Calu3 (cell line): ENCODE results near the gene FRMD4B. TPM values are rescaled to one million over a fixed set of nuclear protein-coding genes. Genes with fewer than 3 reads are reported as not detected.

Experiments
- BruUV-seq: library from RNA; stranded (reverse); fragments of 400-500 nt; replicated peaks from 2 replicates; lab custom pipeline; 2021; lab: Mats Ljungman, UMichigan
- CTCF ChIA-PET: fragments of 300-600 bp; sonication (Branson Sonifier 250); formaldehyde crosslinking; loops from one replicate; lab custom pipeline; 2022; ENCODE audit warnings: antibody characterized with exemption; lab: Charles Lee
- DNase-seq: peaks from one replicate; pipeline ENCODE4 v3.0.0; 2022
- H3K27ac Mint-ChIP-seq: one replicate; pipeline ENCODE4 v1.8.0; 2022; ENCODE audit warnings: mixed read lengths; ENCODE audit not compliant: unreplicated experiment
- H3K27me3 Mint-ChIP-seq: one replicate; pipeline ENCODE4 v1.8.0; 2022; ENCODE audit warnings: mixed read lengths; ENCODE audit not compliant: unreplicated experiment
- H3K36me3 Mint-ChIP-seq: one replicate; pipeline ENCODE4 v1.8.0; 2022; ENCODE audit warnings: mild to moderate bottlenecking, moderate library complexity, mixed read lengths; ENCODE audit not compliant: insufficient read depth, unreplicated experiment
- H3K4me1 Mint-ChIP-seq: one replicate; pipeline ENCODE4 v1.8.0; 2022; ENCODE audit warnings: mild to moderate bottlenecking, low read depth, mixed read lengths; ENCODE audit not compliant: unreplicated experiment
- H3K4me3 Mint-ChIP-seq: one replicate; pipeline ENCODE4 v1.8.0; 2022; ENCODE audit warnings: mild to moderate bottlenecking, low read depth, moderate library complexity, mixed read lengths; ENCODE audit not compliant: unreplicated experiment
- H3K9me3 Mint-ChIP-seq: one replicate; pipeline ENCODE4 v1.8.0; 2022; ENCODE audit warnings: low read depth, mixed read lengths; ENCODE audit not compliant: unreplicated experiment
- intact Hi-C: fragments of 100-400 bp; cut with micrococcal nuclease; formaldehyde crosslinking; loops from one replicate; pipeline ENCODE4 v1.10.0; 2022; ENCODE audit not compliant: unreplicated experiment
- total RNA-seq: library from RNA; stranded (reverse); gene quantifications from 2 replicates; pipeline ENCODE4 v1.2.3, GENCODE V29; 2022
- TF ChIP-seq, protein P1 (sequence below): fragments of 200-600 bp; IDR thresholded peaks from one replicate; pipeline ENCODE4 v1.8.0; 2022; ENCODE audit warnings: antibody characterized with exemption; ENCODE audit not compliant: unreplicated experiment

Gene FRMD4B
- total RNA-seq, 1 experiment from 2014 or later, result 16.7 TPM

DNA sequence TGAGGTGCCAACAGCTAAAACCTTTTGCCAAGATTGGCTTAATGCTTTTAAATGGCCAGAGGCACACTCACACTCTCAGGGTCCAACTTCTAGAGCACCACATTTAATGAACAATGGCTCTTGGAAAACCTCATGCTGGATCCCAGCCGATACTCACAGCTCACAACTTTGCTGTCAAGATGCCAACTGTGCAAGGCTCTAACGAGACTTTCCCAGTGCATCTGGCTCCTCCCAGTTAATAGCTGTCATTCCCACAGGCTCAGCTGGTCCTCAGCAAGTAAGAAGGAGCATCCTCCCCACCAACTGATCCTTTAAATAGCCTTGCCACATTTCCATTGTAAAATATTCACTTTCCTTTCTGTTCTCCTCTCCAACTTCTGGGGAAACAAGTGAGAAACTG lies 20.3 kb upstream of the FRMD4B start:
- no TSS peak for BruUV-seq
- CTCF ChIA-PET, result no interaction called here
- no peak for DNase-seq

DNA sequence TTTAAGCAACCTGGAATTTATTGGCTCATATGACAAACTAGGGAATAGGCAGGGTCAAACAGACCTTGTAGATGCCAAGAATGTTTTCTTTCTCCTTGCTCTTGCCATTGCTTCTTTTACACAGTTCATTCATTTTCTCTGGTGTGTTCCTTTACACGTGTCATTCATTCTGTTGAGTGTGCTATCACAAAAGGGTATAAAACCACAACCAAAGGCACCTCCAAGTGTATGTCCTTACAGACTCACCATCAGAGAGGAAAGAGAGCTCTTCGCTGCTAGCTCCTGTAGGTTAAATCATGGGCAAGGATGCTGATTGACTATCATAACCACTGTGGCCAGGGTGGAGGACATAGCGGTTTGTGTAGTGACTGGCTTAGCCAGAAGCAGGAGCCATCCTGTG lies 19.2 kb upstream of the FRMD4B start:
- CTCF ChIA-PET, result no interaction called here
- H3K36me3 Mint-ChIP-seq, result peaks cover 7% of the 10 kb centered on the region

More for the DNA sequence above, 20.3 kb upstream of the FRMD4B start:
- H3K27ac Mint-ChIP-seq, result no peak overlapping the region
- no peaks in the 10 kb centered on the region for H3K27me3 Mint-ChIP-seq
- H3K9me3 Mint-ChIP-seq, result no peaks in the 10 kb centered on the region
- peaks cover 7% of the 10 kb centered on the region for H3K36me3 Mint-ChIP-seq
- TF ChIP-seq, protein P1, sequence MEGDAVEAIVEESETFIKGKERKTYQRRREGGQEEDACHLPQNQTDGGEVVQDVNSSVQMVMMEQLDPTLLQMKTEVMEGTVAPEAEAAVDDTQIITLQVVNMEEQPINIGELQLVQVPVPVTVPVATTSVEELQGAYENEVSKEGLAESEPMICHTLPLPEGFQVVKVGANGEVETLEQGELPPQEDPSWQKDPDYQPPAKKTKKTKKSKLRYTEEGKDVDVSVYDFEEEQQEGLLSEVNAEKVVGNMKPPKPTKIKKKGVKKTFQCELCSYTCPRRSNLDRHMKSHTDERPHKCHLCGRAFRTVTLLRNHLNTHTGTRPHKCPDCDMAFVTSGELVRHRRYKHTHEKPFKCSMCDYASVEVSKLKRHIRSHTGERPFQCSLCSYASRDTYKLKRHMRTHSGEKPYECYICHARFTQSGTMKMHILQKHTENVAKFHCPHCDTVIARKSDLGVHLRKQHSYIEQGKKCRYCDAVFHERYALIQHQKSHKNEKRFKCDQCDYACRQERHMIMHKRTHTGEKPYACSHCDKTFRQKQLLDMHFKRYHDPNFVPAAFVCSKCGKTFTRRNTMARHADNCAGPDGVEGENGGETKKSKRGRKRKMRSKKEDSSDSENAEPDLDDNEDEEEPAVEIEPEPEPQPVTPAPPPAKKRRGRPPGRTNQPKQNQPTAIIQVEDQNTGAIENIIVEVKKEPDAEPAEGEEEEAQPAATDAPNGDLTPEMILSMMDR, result no peak
- no peak overlapping the region for H3K4me3 Mint-ChIP-seq
- H3K4me1 Mint-ChIP-seq, result peaks cover 9% of the 10 kb centered on the region
- intact Hi-C loops, result no loop called here

DNA sequence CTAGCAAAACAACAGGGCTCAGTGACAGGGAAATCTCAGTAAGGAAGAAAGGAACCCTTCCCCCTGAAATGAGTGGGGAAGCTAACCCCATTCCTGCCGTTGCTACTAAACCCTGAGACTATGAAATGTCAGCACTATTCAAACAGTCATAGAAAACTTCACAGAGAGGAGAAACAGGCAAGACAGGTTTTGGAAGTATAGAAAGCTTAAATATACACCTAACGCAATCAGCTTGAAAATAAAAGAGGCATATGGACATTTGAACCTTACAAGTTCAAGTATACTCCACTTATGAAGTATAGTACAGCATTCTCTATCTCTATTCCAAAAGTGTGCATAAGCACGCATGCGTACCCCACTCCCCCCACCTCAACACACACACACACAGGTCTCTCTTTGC lies 17.6 kb upstream of the FRMD4B start:
- Mint-ChIP-seq H3K4me3 (no peak overlapping the region), H3K27me3 (peaks cover 14% of the 10 kb centered on the region), H3K27ac (no peak overlapping the region), H3K4me1 (no peaks in the 10 kb centered on the region), H3K9me3 (no peaks in the 10 kb centered on the region), H3K36me3 (peaks cover 7% of the 10 kb centered on the region)
- TF ChIP-seq, protein P1, result no peak
- CTCF ChIA-PET, result interaction anchor here (2.0 kb wide), 1 partner anchor 11 kb away, joined by 10 read pairs; no protein-coding TSS in a partner anchor
- DNase-seq, result no peak
- no TSS peak for BruUV-seq
- intact Hi-C loops, result no loop called here

More for the DNA sequence above, 19.2 kb upstream of the FRMD4B start:
- intact Hi-C loops, result no loop called here
- peaks cover 2% of the 10 kb centered on the region for H3K27me3 Mint-ChIP-seq
- no peak overlapping the region for H3K27ac Mint-ChIP-seq
- TF ChIP-seq, protein P1, result no peak
- no TSS peak for BruUV-seq
- no peak for DNase-seq
- peaks cover 4% of the 10 kb centered on the region for H3K4me1 Mint-ChIP-seq
- H3K9me3 Mint-ChIP-seq, result no peaks in the 10 kb centered on the region
- H3K4me3 Mint-ChIP-seq, result no peak overlapping the region

DNA sequence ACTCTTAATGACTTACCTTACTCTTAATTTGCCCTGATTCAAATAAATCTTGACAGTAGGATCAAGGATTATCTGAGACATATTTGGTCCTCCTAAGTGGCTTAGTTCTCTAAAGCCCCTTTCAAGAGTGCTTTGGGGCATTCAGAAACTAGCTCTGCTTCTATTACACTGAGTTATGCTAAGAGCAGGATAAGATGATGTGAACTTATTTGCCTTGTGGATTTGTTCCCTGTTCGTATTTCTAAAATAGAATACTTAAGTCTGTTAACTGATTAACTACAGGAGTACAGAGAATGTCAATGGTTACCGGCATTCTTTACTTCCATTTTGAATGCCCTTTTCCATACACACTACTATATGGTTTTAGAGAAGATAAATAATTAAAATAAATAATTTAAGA lies 14.8 kb upstream of the FRMD4B start:
- H3K4me3 Mint-ChIP-seq, result no peak overlapping the region
- peaks cover 19% of the 10 kb centered on the region for H3K27me3 Mint-ChIP-seq
- no peak for DNase-seq
- intact Hi-C loops, result no loop called here
- H3K9me3 Mint-ChIP-seq, result no peaks in the 10 kb centered on the region
- no TSS peak for BruUV-seq
- H3K36me3 Mint-ChIP-seq, result peaks cover 7% of the 10 kb centered on the region
- TF ChIP-seq, protein P1, result no peak
- H3K27ac Mint-ChIP-seq, result no peak overlapping the region
- no peaks in the 10 kb centered on the region for H3K4me1 Mint-ChIP-seq
- CTCF ChIA-PET, result no interaction called here
